Fibroblast of mammary gland (primary cell): ENCODE measurements around the gene TTBK1.

Source experiments
- DNase-seq: peaks from one replicate; pipeline ENCODE4 v3.0.0-alpha.2; 2010; ENCODE audit warnings: low read depth
- H3K4me3 ChIP-seq: 2 replicates; pipeline ENCODE4 v1.5.1; 2011; ENCODE audit warnings: low read depth, mild to moderate bottlenecking, low read length, moderate library complexity; ENCODE audit not compliant: control insufficient read depth
- CTCF ChIP-seq: conservative IDR thresholded peaks from 2 replicates; pipeline ENCODE4 v1.5.1; 2011; ENCODE audit warnings: low read depth, low read length, inconsistent platforms; ENCODE audit not compliant: control insufficient read depth, insufficient read depth

TTBK1 gene

GRCh38 chr6:43229803-43230620 is 13.3 kb upstream of the TTBK1 start:
- TF ChIP-seq CTCF, result no peak
- no peak for DNase-seq
- no peak overlapping the region for H3K4me3 ChIP-seq

- no peak for TF ChIP-seq CTCF
- no peak overlapping the region for H3K4me3 ChIP-seq
- no peak for DNase-seq
These were observed 12.2 kb upstream of the TTBK1 start for GRCh38 chr6:43231053-43231452.

GRCh38 chr6:43231735-43232450 is 11.4 kb upstream of the TTBK1 start:
- H3K4me3 ChIP-seq, result no peak overlapping the region
- no peak for TF ChIP-seq CTCF
- DNase-seq, result no peak

- no peak overlapping the region for H3K4me3 ChIP-seq
- DNase-seq, result no peak
- no peak for TF ChIP-seq CTCF
These were observed 7.4 kb upstream of the TTBK1 start for GRCh38 chr6:43235841-43236240.

GRCh38 chr6:43239054-43239453 is 4.2 kb upstream of the TTBK1 start:
- no peak for DNase-seq
- TF ChIP-seq CTCF, result no peak
- no peak overlapping the region for H3K4me3 ChIP-seq

GRCh38 chr6:43240950-43241349 is 2.3 kb upstream of the TTBK1 start:
- H3K4me3 ChIP-seq, result no peak overlapping the region
- no peak for DNase-seq
- TF ChIP-seq CTCF, result no peak
